Testis (tissue), 2 donors: ENCODE measurements around the gene ALX3.

Experiments used
- CTCF ChIP-seq, 3 experiments: fragments of 450-650 bp in 2 of 3; fragments of 200-600 bp in 1 of 3; sonication (generic) in 1 of 3; IDR thresholded peaks; one replicate each; pipeline ENCODE4 v1.5.1; 2016 to 2019; ENCODE audit warnings: antibody characterized with exemption in 3 of 3, mild to moderate bottlenecking in 2 of 3, moderate library complexity in 1 of 3
- POLR2A ChIP-seq: fragments of 450-650 bp; IDR thresholded peaks from one replicate; pipeline ENCODE4 v1.6.1; 2017; ENCODE audit warnings: antibody characterized with exemption, mild to moderate bottlenecking, moderate library complexity

- TF ChIP-seq CTCF (IDR thresholded peaks at IDR 0.05) (no peak), POLR2A (no peak)
Measured at GRCh38 chr1:110083866-110084226, 13.4 kb upstream of the ALX3 start.
